HG02840 (cell line): ENCODE measurements around the gene CYP46A1.
"Not testable (repeated sequence)": the region's sequence is repeated elsewhere in the genome, so short reads cannot be mapped to it uniquely, and the experiment has no call there.

Source experiments
- ATAC-seq: cut with Tn5 transposase; IDR thresholded peaks from one replicate; pipeline ENCODE4 v1.9.1; 2021; ENCODE audit warnings: mild to moderate bottlenecking, moderate library complexity, moderate number of reproducible peaks; ENCODE audit not compliant: unreplicated experiment, low FRiP score

Gene CYP46A1

GRCh38 chr14:99683619-99684409 is at the start of gene CYP46A1:
TSS of gene CYP46A1 (plus strand) at chr14:99684298. CDS start at chr14:99684418, 120 bp downstream.
- peak; percentile 80 for ATAC-seq

- no peak for ATAC-seq
These were observed 49.7 kb upstream of the CYP46A1 start for GRCh38 chr14:99634443-99634842.

GRCh38 chr14:99635116-99635515 is 49.0 kb upstream of the CYP46A1 start:
- ATAC-seq, result no peak

GRCh38 chr14:99636487-99636886 is 47.6 kb upstream of the CYP46A1 start:
- ATAC-seq, result no peak

DNA sequence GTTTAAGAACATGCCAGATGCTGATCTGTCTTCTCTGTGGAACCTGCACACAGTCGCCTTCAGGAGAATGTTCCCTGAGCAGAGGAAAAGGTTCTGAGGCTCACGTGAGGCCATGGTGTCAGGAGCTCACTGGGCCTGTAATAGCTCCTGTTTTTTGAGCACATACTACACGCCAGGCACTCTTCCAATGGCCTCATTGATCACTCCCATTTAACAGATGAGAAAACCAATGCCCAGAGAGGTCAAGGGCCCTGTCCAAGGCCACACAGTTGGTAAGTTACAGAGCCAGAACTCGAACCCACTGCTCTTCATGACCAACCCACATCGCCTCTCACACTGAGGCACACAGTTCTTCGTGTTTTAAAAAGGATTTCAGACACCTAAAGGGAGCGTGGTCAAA is 46.5 kb upstream of the CYP46A1 start:
- no peak for ATAC-seq

- not testable (repeated sequence) for ATAC-seq
These were observed 41.3 kb upstream of the CYP46A1 start for GRCh38 chr14:99642771-99643170.

GRCh38 chr14:99643343-99643742 is 40.8 kb upstream of the CYP46A1 start:
- ATAC-seq, result no peak

GRCh38 chr14:99644035-99644587 is 40.0 kb upstream of the CYP46A1 start:
- no peak for ATAC-seq

DNA sequence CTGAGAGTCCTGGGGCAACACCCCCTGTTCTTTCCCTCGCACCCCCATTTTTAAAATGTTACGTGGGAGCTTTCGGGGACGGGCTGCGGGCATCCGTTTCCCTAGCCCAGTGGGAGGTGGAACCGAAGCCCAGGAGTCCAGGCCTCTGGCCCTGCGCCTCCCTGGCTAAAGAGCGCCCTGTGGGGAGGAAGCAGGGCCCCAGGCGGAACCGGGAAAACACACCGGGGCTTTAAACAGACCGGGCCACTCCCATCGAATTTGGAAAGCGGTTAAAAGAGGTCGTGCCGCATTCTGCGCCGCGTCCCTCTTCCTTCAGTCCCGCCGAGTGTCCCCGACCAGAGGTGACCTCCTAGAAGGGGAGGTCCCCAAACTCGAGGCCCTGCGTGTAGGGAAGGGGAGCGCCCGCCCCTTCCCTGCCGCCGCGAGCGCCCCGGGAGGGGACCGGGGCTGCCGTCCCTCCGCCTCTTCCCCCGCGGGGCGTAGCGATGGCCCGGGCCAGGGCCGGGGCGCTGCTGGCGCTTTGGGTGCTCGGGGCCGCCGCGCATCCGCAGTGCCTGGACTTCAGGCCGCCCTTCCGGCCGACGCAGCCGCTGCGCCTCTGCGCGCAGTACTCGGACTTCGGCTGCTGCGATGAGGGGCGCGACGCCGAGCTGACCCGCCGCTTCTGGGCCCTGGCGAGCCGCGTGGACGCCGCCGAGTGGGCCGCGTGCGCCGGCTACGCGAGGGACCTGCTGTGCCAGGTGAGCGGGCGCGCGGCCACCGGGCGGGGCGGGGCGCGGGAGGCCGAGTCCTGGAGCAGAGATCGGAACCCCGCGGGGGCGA is 39.2 kb upstream of the CYP46A1 start, which contains the start of gene HHIPL1:
Gene HHIPL1, plus strand, starts transcription at position 407 of the 822 bp plus-strand sequence. Its CDS starts 79 bp downstream, at position 486.
- no peak for ATAC-seq

GRCh38 chr14:99645545-99646505 is 38.3 kb upstream of the CYP46A1 start:
- ATAC-seq, result no peak

GRCh38 chr14:99647411-99647810 is 36.7 kb upstream of the CYP46A1 start:
- ATAC-seq, result no peak

GRCh38 chr14:99648027-99648784 is 35.9 kb upstream of the CYP46A1 start:
- no peak for ATAC-seq

DNA sequence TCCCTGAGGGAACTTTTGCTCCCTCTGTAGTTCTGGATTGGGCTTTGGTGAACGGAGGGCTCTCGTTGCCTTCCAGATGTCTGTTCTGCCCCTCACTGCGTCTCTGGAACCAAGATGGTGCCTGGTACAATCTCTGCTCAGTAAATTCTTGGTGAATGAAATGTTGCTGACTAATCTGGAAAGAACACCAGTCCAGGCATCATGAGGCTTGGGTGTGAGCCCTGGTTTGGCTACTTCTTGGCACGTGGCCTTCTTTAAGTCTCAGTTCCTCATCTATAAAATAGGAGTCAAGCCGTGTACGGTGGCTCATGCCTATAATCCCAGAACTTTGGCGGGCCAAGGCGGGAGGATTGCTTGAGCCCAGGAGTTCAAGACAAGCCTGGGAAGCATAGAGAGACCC is 34.9 kb upstream of the CYP46A1 start:
- ATAC-seq, result no peak

GRCh38 chr14:99649643-99650042 is 34.5 kb upstream of the CYP46A1 start:
- no peak for ATAC-seq

DNA sequence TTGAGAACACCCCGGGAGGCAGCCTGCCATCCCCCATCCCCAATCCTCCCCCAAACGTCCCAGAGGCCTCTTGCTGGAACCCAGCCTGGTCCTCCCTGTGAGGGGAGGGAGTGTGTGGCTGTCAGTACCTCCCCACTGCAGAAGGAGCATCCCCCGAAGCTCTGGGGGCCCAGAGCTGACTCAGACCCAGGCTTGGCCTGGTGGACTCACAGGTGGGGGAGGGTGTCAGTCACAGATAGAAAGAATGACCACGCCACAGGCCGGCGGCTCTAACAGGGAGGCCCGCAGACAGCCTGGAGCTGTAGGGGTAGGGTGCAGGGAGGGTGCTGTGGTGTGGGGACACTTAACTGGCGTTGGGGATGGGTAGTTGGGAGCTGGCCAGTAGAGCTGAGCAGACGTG is 33.9 kb upstream of the CYP46A1 start:
- no peak for ATAC-seq

DNA sequence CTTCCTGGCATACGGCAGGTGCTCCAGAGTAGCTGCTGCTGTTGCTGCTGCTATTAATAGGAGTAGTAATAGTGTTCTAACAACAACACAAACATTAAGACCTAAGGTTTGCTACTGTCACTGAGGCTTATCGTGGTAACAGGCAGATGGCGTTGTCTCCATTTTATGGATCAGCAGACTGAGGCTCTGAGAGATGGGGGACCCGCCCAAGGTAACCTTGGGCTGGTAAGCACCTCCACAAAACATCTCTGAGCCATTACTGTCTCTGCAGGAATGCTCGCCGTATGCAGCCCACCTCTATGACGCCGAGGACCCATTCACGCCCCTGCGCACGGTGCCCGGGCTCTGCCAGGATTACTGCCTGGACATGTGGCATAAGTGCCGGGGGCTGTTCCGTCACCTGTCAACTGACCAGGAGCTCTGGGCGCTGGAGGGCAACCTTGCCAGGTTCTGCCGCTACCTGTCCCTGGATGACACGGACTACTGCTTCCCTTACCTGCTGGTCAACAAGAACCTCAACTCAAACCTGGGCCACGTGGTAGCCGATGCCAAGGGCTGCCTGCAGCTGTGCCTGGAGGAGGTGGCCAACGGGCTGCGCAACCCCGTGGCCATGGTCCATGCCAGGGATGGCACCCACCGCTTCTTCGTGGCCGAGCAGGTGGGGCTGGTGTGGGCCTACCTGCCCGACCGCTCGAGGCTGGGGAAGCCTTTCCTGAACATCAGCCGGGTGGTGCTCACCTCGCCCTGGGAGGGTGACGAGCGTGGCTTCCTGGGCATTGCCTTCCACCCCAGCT is 31.9 kb upstream of the CYP46A1 start:
- no peak for ATAC-seq

- no peak for ATAC-seq
These were observed 29.7 kb upstream of the CYP46A1 start for GRCh38 chr14:99654235-99654985.

GRCh38 chr14:99655521-99655920 is 28.6 kb upstream of the CYP46A1 start:
- no peak for ATAC-seq
